GM12875 (cell line): Measurements from ENCODE around the gene LIG4.

Experiments used
- H3K4me3 ChIP-seq: one replicate; pipeline ENCODE4 v1.5.1; 2011; ENCODE audit warnings: low read depth, low read length, control low read depth
- CTCF ChIP-seq: IDR thresholded peaks from 2 replicates; pipeline ENCODE4 v1.5.1; 2011; ENCODE audit warnings: low read depth, mild to moderate bottlenecking, control low read depth, inconsistent platforms, low read length, moderate library complexity, borderline replicate concordance; ENCODE audit not compliant: insufficient read depth

LIG4 gene

GRCh38 chr13:108193806-108194205 lies 21.5 kb downstream of the LIG4 start:
- no peak for TF ChIP-seq CTCF
- H3K4me3 ChIP-seq, result no peak overlapping the region

GRCh38 chr13:108190897-108191296 lies 24.4 kb downstream of the LIG4 start:
- H3K4me3 ChIP-seq, result no peak overlapping the region
- no peak for TF ChIP-seq CTCF

GRCh38 chr13:108188260-108188659 lies 27.1 kb downstream of the LIG4 start:
- H3K4me3 ChIP-seq, result no peak overlapping the region
- TF ChIP-seq CTCF, result no peak

- no peak overlapping the region for H3K4me3 ChIP-seq
- no peak for TF ChIP-seq CTCF
Observed at GRCh38 chr13:108185223-108185622, 30.1 kb downstream of the LIG4 start.

GRCh38 chr13:108182652-108183051 lies 32.7 kb downstream of the LIG4 start:
- H3K4me3 ChIP-seq, result no peak overlapping the region
- no peak for TF ChIP-seq CTCF

- TF ChIP-seq CTCF, result no peak
- H3K4me3 ChIP-seq, result no peak overlapping the region
Observed at GRCh38 chr13:108178078-108178477, 37.3 kb downstream of the LIG4 start.

- peak; percentile 44; the same call in 1 of the 2 replicates for TF ChIP-seq CTCF
- no peak overlapping the region for H3K4me3 ChIP-seq
Observed at GRCh38 chr13:108176685-108177274, 38.6 kb downstream of the LIG4 start.
